Non-pigmented ciliary epithelial cell (primary cell): ENCODE data around the gene RPS27.

Source experiments
- DNase-seq: peaks from one replicate; pipeline ENCODE4 v3.0.0-alpha.2; 2010; ENCODE audit warnings: low read depth

RPS27 gene

GRCh38 chr1:153990468-153991150, at the start of gene RPS27:
Gene RPS27, plus strand, starts transcription at chr1:153990762. Its CDS starts 35 bp downstream, at chr1:153990797.
- peak; percentile 92 for DNase-seq

- no peak for DNase-seq
Observed at GRCh38 chr1:153941826-153942725, 48.5 kb upstream of the RPS27 start.

- no peak for DNase-seq
Observed at GRCh38 chr1:153942766-153943549, 47.6 kb upstream of the RPS27 start.

GRCh38 chr1:153944005-153944826, 46.3 kb upstream of the RPS27 start:
- DNase-seq, result no peak

- DNase-seq, result no peak
Observed at GRCh38 chr1:153944827-153945117, 45.8 kb upstream of the RPS27 start.

- DNase-seq, result no peak
Observed at GRCh38 chr1:153945131-153945794, 45.3 kb upstream of the RPS27 start.

GRCh38 chr1:153945795-153946621, 44.6 kb upstream of the RPS27 start:
- DNase-seq, result no peak

GRCh38 chr1:153946622-153947241, 43.8 kb upstream of the RPS27 start, which contains the start of gene DENND4B:
Gene DENND4B, minus strand, starts transcription at chr1:153946718. Its CDS starts 2,344 bp downstream, at chr1:153944374.
- no peak for DNase-seq

- no peak for DNase-seq
Observed at GRCh38 chr1:153951183-153951582, 39.4 kb upstream of the RPS27 start.

GRCh38 chr1:153951801-153952200, 38.8 kb upstream of the RPS27 start:
- no peak for DNase-seq

GRCh38 chr1:153953859-153954365, 36.6 kb upstream of the RPS27 start:
- no peak for DNase-seq

GRCh38 chr1:153954826-153955225, 35.7 kb upstream of the RPS27 start:
- no peak for DNase-seq

- no peak for DNase-seq
Observed at GRCh38 chr1:153956997-153957715, 33.4 kb upstream of the RPS27 start.

- no peak for DNase-seq
Observed at GRCh38 chr1:153957744-153958110, 32.8 kb upstream of the RPS27 start.

- peak; percentile 93 for DNase-seq
Observed at GRCh38 chr1:153958111-153958960, 32.2 kb upstream of the RPS27 start, which contains the start of gene CRTC2. Gene CRTC2, minus strand, starts transcription at chr1:153958612. Its CDS starts 115 bp downstream, at chr1:153958497.

GRCh38 chr1:153958961-153959260, 31.7 kb upstream of the RPS27 start:
- DNase-seq, result no peak

GRCh38 chr1:153959454-153959853, 31.1 kb upstream of the RPS27 start:
- DNase-seq, result no peak

- no peak for DNase-seq
Observed at GRCh38 chr1:153960206-153960605, 30.4 kb upstream of the RPS27 start.
